TTC549 (cell line): ENCODE results near the gene EME1.
"Not testable (repeated sequence)": the region's sequence is repeated elsewhere in the genome, so short reads cannot be mapped to it uniquely, and the experiment has no call there.

ENCODE experiments used
- FAIRE-seq: peaks from 2 replicates; lab custom pipeline; 2012; peaks lifted over from hg19 to GRCh38; lab: Jason Lieb, UNC

EME1 gene

GRCh38 chr17:50394711-50395110 is 21.7 kb downstream of the EME1 start:
- FAIRE-seq = no peak

- no peak for FAIRE-seq
These were observed 23.5 kb downstream of the EME1 start for GRCh38 chr17:50396261-50397110.

- no peak for FAIRE-seq
These were observed 24.3 kb downstream of the EME1 start, which contains the start of gene LRRC59 for GRCh38 chr17:50397111-50397918. Gene LRRC59 (minus strand): TSS chr17:50397523. CDS start chr17:50397317, 206 bp downstream.

- FAIRE-seq = no peak
These were observed 24.9 kb downstream of the EME1 start for GRCh38 chr17:50397919-50398285.

GRCh38 chr17:50398672-50399071 is 25.6 kb downstream of the EME1 start:
- not testable (repeated sequence) for FAIRE-seq

- FAIRE-seq = not testable (repeated sequence)
These were observed 26.6 kb downstream of the EME1 start for GRCh38 chr17:50399591-50399990.

GRCh38 chr17:50405351-50405750 is 32.3 kb downstream of the EME1 start:
- FAIRE-seq = not testable (repeated sequence)

- FAIRE-seq = no peak
These were observed 33.5 kb downstream of the EME1 start for GRCh38 chr17:50406578-50406977.

GRCh38 chr17:50407921-50408320 is 34.9 kb downstream of the EME1 start:
- no peak for FAIRE-seq

- no peak for FAIRE-seq
These were observed 39.2 kb downstream of the EME1 start for GRCh38 chr17:50412188-50412732.

GRCh38 chr17:50414808-50415207 is 41.8 kb downstream of the EME1 start:
- no peak for FAIRE-seq

GRCh38 chr17:50419577-50419976 is 46.5 kb downstream of the EME1 start:
- FAIRE-seq = not testable (repeated sequence)

GRCh38 chr17:50420419-50421112 is 47.5 kb downstream of the EME1 start:
- no peak for FAIRE-seq

- FAIRE-seq = no peak
These were observed 48.5 kb downstream of the EME1 start for GRCh38 chr17:50421308-50422051.

- FAIRE-seq = no peak
These were observed 49.7 kb downstream of the EME1 start for GRCh38 chr17:50422738-50423137.

- no peak for FAIRE-seq
These were observed 50.6 kb downstream of the EME1 start for GRCh38 chr17:50423553-50424159.

- no peak for FAIRE-seq
These were observed 51.4 kb downstream of the EME1 start for GRCh38 chr17:50424246-50424995.

- no peak for FAIRE-seq
These were observed 52.1 kb downstream of the EME1 start for GRCh38 chr17:50424996-50425681.

- no peak for FAIRE-seq
These were observed 52.8 kb downstream of the EME1 start, which contains the start of gene ACSF2 for GRCh38 chr17:50425682-50426471. Gene ACSF2 (plus strand): TSS chr17:50426218. CDS start chr17:50426262, 44 bp downstream.
